Muscle of back (tissue), 11 donors: Measurements from ENCODE around the gene PRADC1. TPM values are rescaled to one million over a fixed set of nuclear protein-coding genes. Genes with fewer than 3 reads are reported as not detected.
A peak's percentile ranks its signal among the peaks of the same experiment; 100 is the strongest.
"Not testable (repeated sequence)": the region's sequence is repeated elsewhere in the genome, so short reads cannot be mapped to it uniquely, and the experiment has no call there.

ENCODE experiments used
- DNase-seq, 3 donors: peaks; one replicate each; pipeline versions ENCODE4 v3.0.0 to v3.0.0-alpha.2; 2013
- polyA plus RNA-seq, 10 donors: library from polyadenylated mRNA; unstranded; fragments of 120-200 nt; gene quantifications; one replicate each; pipeline ENCODE4 v1.2.1, GENCODE V29; 2013; ENCODE audit not compliant: insufficient read length in 10 of 10

Gene PRADC1
- polyA plus RNA-seq, 10 donors: 25.0 to 34.7 (median 28.8) TPM

GRCh38 chr2:73210696-73211095 is 22.3 kb downstream of the PRADC1 start:
- DNase-seq: no peak

GRCh38 chr2:73210019-73210418 is 23.0 kb downstream of the PRADC1 start:
- no peak for DNase-seq

GRCh38 chr2:73208258-73208657 is 24.8 kb downstream of the PRADC1 start:
- no peak for DNase-seq

GRCh38 chr2:73205611-73206010 is 27.4 kb downstream of the PRADC1 start:
- DNase-seq: peak in 1 of 3 donors; percentile 10

- DNase-seq: peak in 1 of 3 donors; percentile 11
These were observed 29.9 kb downstream of the PRADC1 start for GRCh38 chr2:73203055-73203681.

- peak in 1 of 3 donors; percentile 28 for DNase-seq
These were observed 30.6 kb downstream of the PRADC1 start, which contains the start of gene NOTO for GRCh38 chr2:73202156-73203054. Gene NOTO (plus strand): TSS chr2:73202574. CDS start chr2:73202667, 93 bp downstream.

- not testable (repeated sequence) for DNase-seq
These were observed 32.8 kb downstream of the PRADC1 start for GRCh38 chr2:73200281-73200680.

- DNase-seq: no peak
These were observed 35.5 kb downstream of the PRADC1 start for GRCh38 chr2:73197579-73197978.

GRCh38 chr2:73187549-73187948 is 45.5 kb downstream of the PRADC1 start:
- no peak for DNase-seq

GRCh38 chr2:73185965-73186364 is 47.1 kb downstream of the PRADC1 start:
- no peak for DNase-seq

Other genes starting within 250 kb of the PRADC1 start
- 1 to 10 TPM; 4.8 to 7.8 (median 6.3) TPM for gene SFXN5, start 161.5 kb downstream of the PRADC1 start, polyA plus RNA-seq
- gene RAB11FIP5, start 120.3 kb downstream of the PRADC1 start, polyA plus RNA-seq: 10 to 100 TPM; 12.3 to 17.8 (median 15.7) TPM
- under 1 TPM in 1 of 10 donors, not detected in 9; 0.04 TPM for gene NOTO, start 30.7 kb downstream of the PRADC1 start, polyA plus RNA-seq
- gene SMYD5, start 19.0 kb downstream of the PRADC1 start, polyA plus RNA-seq: 10 to 100 TPM; 29.5 to 35.7 (median 32.1) TPM
- gene CCT7, start 1.1 kb upstream of the PRADC1 start, polyA plus RNA-seq: 100 to 1,000 TPM; 171 to 205 (median 178) TPM
- under 1 TPM; 0.13 to 0.54 (median 0.28) TPM for gene FBXO41, start 51.2 kb upstream of the PRADC1 start, polyA plus RNA-seq
- under 1 TPM in 1 of 10 donors, not detected in 9; 0.07 TPM for gene EGR4, start 60.3 kb upstream of the PRADC1 start, polyA plus RNA-seq
- gene ALMS1, start 152.6 kb upstream of the PRADC1 start, polyA plus RNA-seq: 10 to 100 TPM; 13.6 to 22.8 (median 16.9) TPM